Myocyte (in vitro differentiated cells): ENCODE measurements around the gene WHRN. TPM values are rescaled to one million over a fixed set of nuclear protein-coding genes. Genes with fewer than 3 reads are reported as not detected.

Experiments
- DNase-seq: peaks from one replicate; pipeline ENCODE4 v3.0.0-alpha.2; 2012; ENCODE audit warnings: low read depth
- total RNA-seq: library from RNA; depleted of rRNA; stranded (reverse); fragments of >200 nt; gene quantifications from 2 replicates; pipeline ENCODE4 v1.2.3, GENCODE V29; 2014

The WHRN gene
- total RNA-seq, 1 donor from 2014 or later: 1.7 TPM

DNA sequence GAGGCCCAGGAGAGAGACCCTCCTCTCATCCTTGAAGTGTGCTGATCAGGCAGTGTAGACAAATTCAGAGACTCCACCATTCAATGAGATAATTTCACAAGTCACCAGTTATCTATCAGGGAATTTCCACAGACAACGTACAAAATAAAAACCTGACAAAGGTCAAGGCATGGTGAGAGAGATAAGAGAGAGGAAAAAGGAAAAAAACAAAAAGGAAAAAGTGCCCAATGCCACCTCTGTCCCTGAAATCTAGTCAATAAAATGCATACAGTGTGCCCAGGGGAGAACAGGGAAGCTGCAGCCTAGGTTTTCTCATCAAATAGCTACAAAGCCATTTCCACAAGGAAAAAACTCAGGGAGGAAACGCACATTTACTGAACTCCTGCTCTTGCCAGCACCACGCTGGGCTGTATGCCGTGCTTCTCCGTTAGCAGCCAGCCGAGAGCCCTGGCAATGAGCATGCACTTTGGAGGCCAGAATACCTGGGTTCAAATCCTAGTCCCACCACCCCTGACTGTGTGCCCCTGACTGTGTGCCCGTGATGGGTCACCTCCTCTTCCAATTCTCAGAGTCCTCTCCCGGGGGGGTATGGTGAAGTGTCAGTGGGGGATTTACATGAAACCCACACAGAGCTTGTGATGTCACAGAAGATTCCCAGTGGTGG, 11.6 kb downstream of the WHRN start:
- no peak for DNase-seq

GRCh38 chr9:114492991-114493390, 12.3 kb downstream of the WHRN start:
- no peak for DNase-seq

DNA sequence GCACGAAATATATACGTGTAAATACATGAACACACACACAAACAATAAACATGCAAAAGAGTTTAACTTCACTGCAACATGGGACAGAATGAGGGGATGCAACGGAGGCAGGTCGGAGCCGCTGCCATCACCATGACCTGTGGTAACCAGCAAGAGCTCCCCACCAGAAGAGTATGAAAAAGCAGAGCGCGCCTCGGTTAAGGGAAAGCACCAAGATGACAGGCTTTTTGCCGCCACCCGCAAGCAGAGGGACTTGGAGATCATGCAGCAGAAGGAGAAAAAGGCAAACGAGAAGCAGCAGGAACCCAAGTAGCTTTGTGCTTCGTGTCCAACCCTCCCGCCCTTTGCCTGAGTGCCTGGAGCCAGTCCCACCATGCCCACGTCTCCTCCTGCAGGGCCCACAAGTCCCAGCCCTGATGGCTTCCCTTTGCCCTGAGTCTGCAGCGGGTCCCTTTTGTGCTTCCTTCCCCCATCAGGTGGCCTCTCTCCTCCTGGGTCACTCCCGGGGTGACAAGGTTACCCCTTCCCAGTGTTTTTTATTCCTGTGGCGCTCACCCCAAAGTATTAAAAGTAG, 13.8 kb downstream of the WHRN start:
- no peak for DNase-seq

DNA sequence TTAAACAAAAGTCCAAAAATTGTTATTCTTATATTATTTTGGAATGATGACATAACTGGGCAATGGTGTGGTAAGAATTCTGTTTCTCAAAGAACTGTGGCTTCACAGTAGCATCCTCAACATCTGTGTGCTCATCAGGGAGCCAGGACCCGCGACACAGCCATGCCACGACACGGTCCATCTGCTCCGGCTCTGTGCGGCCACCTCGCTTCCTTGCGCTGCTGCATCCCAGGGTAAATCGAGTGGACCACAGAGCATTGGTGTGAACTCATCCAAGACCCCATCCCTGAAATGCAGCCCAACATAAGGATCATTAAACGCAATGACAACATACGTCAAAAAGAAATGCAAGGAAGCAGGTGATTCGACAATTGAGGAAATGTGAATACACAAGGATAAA, 15.3 kb downstream of the WHRN start:
- DNase-seq: no peak

DNA sequence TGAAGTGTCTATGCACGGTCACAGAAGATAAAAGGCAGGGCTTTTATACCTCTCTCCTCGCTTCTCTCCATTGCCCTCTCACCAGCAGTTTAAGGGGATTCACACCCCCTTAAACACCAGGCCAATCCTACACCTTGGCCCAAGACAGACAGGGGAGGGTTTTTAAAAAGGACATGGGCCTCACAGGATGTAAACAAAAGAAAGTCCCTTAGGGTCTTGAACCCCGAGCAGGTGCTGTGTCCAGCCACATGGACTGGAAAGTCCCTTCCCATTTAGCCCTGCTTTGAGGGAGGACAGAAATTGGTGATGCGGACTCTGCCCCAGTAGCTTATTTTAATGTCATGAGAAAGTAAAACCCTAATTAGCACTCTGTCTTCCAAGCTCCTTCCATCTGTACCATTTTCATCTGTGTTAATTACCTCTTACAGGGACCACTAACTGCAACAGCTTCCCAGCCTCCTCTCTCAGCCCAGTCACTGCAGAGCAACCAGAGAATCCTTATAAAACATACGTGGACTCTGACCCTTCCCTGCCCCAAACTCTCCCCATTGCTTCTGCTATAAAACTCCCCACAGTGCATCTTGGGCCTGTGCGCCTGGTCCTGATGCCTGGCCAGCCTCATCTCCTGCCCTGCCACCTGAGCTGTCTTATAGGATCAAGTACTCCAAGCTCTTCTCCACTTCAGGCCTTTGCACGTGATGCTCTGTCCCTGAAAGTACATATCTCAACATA, 16.7 kb downstream of the WHRN start:
- no peak for DNase-seq

DNA sequence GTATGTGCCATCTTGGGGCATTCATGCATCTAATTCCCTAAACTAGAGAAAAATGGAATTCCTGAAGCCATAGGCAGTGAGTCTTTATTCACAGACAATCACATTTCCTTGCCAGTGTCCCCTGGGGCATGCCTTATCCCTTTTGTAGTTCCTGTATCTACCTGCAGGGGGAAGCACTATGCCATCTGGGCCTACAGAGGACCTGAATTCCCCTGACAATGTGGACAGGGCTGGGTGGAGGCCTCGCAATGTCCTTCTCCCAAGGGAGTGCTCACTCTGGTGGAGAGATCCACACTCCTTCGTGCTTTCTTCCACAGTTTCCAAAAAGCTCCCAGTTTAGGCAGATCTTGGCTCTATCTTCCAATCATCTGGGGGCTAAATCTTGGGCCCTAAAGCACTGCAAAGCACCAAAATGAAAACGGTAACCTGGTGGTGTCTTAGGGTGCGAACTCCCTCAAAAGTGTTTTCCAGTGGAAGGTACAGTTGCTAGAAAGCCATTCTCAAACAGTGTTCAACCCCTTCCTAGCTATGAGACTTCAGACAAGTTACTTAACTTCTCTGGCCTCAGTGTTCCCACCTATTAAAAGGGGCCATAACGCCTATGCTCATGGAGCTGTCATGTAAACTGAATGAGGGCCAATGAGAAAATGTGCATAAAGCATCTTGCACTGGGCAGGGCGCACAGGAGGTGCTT, 17.5 kb downstream of the WHRN start:
- peak; percentile 81 for DNase-seq

GRCh38 chr9:114486205-114486963, 18.9 kb downstream of the WHRN start:
- DNase-seq: no peak

- DNase-seq: peak; percentile 79
These were observed 20.3 kb downstream of the WHRN start for GRCh38 chr9:114484854-114485443.

DNA sequence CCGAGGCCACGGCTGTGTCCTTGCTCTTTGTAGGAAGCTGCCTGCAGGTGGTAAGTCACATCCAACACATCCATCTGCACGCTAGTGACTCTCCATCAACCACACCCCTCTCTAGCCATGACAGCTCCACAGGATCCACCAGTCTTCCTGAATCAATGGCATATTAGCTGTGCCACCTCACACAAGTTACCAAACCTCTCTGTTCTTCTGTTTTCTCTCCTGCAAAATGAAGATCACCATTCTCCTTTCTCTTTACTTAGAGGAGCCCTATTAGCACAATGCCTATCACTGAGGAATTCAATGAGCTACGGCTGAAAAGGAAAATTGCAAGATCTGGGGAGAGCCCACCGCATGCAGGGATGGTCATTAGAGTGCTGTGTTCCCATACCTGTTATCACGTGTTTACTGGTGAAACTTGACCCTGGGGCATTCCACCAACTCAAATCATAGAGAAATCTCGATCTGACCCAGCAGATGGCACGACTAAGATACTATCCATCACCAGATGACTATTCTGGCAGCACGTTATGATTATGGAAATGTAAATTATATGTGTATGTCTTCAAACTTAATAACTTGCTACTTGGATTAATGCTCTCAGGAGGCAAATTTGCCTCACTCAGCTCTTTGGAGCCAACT, 20.9 kb downstream of the WHRN start:
- no peak for DNase-seq

DNA sequence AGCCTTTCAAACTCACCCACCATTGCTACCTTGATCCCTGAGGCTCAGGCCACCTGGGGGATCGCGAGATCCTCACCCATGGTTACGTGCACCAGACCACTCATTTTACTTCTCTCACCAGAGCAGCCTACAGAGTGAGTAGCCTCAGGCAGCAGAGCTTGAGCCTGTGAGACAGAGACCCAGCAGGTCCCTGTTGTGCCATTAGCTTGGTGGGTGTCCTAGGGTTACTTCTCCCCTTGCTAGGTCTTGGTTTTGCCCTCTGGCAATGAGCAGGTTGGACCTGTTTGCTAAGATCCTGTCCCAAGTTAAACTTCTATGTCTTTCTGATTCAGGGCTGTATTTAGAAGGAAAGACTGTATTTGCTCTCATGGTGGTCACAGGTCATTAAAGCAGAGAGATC, 21.8 kb downstream of the WHRN start:
- no peak for DNase-seq

DNA sequence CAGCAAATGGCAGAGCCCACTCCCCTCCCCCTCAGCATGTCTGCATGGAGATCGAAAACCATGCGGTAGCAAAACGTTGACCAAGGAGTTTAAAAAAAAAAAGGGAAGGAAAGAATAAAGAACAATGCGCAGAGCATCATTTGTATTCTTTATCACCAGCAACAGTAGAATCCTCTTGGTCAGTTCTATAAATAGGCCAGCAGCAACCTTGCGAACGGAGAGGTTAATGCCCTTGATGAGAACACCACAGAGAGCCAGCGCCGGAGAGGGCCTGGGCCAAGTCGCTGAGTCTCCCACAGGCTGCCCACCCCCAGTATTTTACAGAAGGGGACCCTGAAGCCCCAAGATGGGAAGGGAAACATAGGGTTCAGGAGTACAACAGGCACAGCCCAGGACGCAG, 22.7 kb downstream of the WHRN start:
- no peak for DNase-seq

- no peak for DNase-seq
These were observed 23.5 kb downstream of the WHRN start for GRCh38 chr9:114481789-114482188.

DNA sequence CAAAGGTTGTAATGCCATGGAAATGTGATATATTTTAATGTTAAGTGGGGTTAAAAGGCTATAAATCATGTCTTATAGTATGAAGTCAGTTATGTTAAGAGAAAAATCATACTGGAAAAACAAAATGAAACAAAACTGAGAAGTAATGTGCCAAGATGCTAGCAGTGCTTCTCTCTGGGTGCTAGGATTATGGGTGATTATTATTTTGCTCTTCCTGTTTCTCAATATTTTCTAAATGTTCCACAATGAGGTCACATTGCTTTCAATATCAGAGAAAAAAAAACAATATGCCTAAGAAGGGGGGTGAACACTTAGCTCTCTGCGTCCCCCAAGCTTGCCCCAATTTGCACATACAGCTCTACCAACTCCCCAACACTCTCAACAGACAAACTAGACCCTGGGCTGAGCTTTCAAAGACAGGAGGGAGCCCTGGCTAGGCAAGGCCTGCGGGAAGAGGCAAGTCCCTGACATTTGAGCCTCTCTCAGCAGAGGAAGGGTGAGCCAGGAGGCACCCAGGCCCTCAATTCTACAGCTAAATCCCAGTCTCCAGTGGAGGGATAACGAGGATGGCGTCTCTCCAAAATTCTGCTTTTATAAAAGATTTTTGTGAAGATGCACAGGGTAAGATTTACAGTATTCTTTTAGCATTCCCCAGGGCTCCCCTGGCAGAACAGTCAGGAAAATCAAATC, 24.4 kb downstream of the WHRN start:
- no peak for DNase-seq

DNA sequence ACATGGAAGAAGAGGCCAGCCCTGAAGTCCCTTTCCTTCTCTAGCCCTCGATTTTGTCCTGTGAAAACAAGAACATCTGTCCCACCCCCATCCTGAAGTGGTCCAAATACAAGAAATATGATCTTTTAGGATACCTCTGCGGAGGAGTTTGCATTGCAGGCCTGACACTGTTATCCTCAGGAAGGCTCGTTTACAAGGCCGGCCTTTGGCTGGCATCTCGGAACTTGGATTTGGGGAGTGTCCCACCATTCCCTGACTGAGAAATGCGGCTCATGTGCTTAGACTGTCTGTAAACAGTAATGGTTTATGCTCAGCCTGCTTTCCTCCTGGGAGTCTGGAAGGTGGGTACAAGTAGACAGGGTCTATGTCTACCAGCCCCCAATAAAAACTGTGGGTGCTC, 26.4 kb downstream of the WHRN start:
- no peak for DNase-seq

DNA sequence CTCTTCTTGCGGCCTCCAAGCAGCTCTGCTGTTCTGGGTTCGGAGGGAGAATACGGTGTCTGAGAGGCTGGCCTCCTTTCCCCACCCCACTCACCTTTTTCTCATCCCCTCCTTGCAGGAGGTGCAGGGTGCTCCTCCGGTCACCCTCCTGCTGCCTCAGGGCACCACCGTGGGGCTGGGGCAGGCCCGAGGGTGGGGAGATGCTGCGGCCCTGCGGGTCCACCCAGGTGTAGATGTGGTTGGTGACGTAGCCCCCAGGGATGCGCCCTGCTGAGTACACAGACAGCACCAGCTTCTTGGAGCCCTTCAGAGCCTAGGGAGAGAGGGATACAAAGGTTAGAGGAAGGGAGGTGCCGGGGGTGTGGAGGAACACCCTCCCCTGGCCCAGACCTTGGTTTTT, 26.8 kb downstream of the WHRN start:
- DNase-seq: no peak

GRCh38 chr9:114477642-114478041, 27.6 kb downstream of the WHRN start:
- no peak for DNase-seq

- no peak for DNase-seq
These were observed 28.3 kb downstream of the WHRN start for GRCh38 chr9:114476891-114477469.

GRCh38 chr9:114475412-114476135, 29.7 kb downstream of the WHRN start:
- DNase-seq: no peak

- no peak for DNase-seq
These were observed 30.8 kb downstream of the WHRN start for GRCh38 chr9:114474425-114474824.
